Smooth muscle cell (in vitro differentiated cells): ENCODE data around the gene RYR3. TPM values are rescaled to one million over a fixed set of nuclear protein-coding genes. Genes with fewer than 3 reads are reported as not detected.

Experiments
- DNase-seq: peaks from one replicate; lab custom pipeline; 2025; ENCODE audit not compliant: unreplicated experiment; lab: John Stamatoyannopoulos, UW
- H2AFZ ChIP-seq: fragments of 200-600 bp; sonication (generic); 2 replicates; pipeline ENCODE4 v1.6.0; 2016; ENCODE audit warnings: antibody characterized with exemption, low read depth, mild to moderate bottlenecking
- H3F3A ChIP-seq: fragments of 200-600 bp; sonication (generic); 2 replicates; pipeline ENCODE4 v1.6.0; 2017; ENCODE audit warnings: antibody characterized with exemption, low read depth
- H3K27ac ChIP-seq: fragments of 200-600 bp; sonication (generic); 2 replicates; pipeline ENCODE4 v1.5.1; 2016; ENCODE audit warnings: low read depth, mild to moderate bottlenecking
- H3K27me3 ChIP-seq: fragments of 200-600 bp; sonication (generic); 2 replicates; pipeline ENCODE4 v1.6.1; 2016; ENCODE audit warnings: low read depth, mild to moderate bottlenecking
- H3K36me3 ChIP-seq: fragments of 200-600 bp; sonication (generic); 2 replicates; pipeline ENCODE4 v1.5.1; 2016; ENCODE audit warnings: low read depth
- H3K4me1 ChIP-seq: fragments of 200-600 bp; sonication (generic); 2 replicates; pipeline ENCODE4 v1.5.1; 2016; ENCODE audit warnings: low read depth
- H3K4me2 ChIP-seq: fragments of 200-600 bp; sonication (generic); 2 replicates; pipeline ENCODE4 v1.6.0; 2016; ENCODE audit warnings: mild to moderate bottlenecking
- H3K4me3 ChIP-seq: fragments of 200-600 bp; sonication (generic); 2 replicates; pipeline ENCODE4 v1.5.1; 2016; ENCODE audit warnings: mild to moderate bottlenecking
- H3K79me2 ChIP-seq: fragments of 200-600 bp; sonication (generic); 2 replicates; pipeline ENCODE4 v1.6.0; 2016; ENCODE audit warnings: low read depth, mild to moderate bottlenecking
- H3K9ac ChIP-seq: fragments of 200-600 bp; sonication (generic); 2 replicates; pipeline ENCODE4 v1.6.0; 2016; ENCODE audit warnings: low read depth
- H3K9me3 ChIP-seq: fragments of 200-600 bp; sonication (generic); replicated peaks from 2 replicates; pipeline ENCODE4 v1.5.1; 2016; ENCODE audit warnings: low read depth
- H4K20me1 ChIP-seq: fragments of 200-600 bp; sonication (generic); 2 replicates; pipeline ENCODE4 v1.6.0; 2016; ENCODE audit warnings: low read depth
- WGBS: methylation state at CpG from one replicate; pipeline ENCODE4 v1.1.7; 2016; ENCODE audit warnings: low lambda C conversion rate; 5-methylcytosine and 5-hydroxymethylcytosine counted together
- polyA plus RNA-seq: library from polyadenylated mRNA; unstranded; fragments of >200 nt; fragmentation: Nextera tagmentation; extraction: Ambion mirVana; gene quantifications from 2 replicates; pipeline ENCODE4 v1.2.1, GENCODE V29; 2016
- total RNA-seq: library from RNA; depleted of rRNA; stranded (reverse); fragments of >200 nt; gene quantifications from 2 replicates; pipeline ENCODE4 v1.2.3, GENCODE V29; 2014
- TF ChIP-seq, protein P1 (sequence below): fragments of 200-600 bp; sonication (generic); IDR thresholded peaks from 2 replicates; pipeline ENCODE4 v1.5.1; 2017; ENCODE audit warnings: borderline replicate concordance, mild to moderate bottlenecking, antibody characterized with exemption; ENCODE audit not compliant: insufficient read depth, poor library complexity, severe bottlenecking

The RYR3 gene
- total and polyA plus RNA-seq, 2 experiments from 2014 or later, result 0.23 to 6.2 TPM

DNA sequence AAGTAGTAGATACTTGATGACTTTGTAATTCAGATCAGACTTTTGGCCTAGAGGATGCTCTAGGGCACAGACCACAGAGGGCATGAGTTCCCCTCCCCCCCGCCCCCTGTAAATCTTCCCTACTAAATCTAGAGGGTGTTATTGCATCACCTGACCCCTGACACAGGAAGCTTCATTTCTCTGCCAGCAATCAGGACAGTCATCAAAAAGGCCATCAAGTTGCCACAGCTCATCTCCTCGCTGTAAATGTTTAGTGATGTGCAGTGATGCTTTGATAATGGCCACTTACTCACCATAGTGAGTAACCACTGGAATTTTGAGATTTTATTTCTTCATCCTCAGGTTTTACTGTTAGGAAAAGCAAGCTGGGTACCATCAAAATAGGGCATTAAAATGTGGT is 368.3 kb downstream of the RYR3 start:
- Histone ChIP-seq H3K9ac (no peak overlapping the region), H3F3A (no peaks in the 10 kb centered on the region), H3K27ac (no peak overlapping the region), H3K4me1 (no peaks in the 10 kb centered on the region), H3K36me3 (no peaks in the 10 kb centered on the region), H3K9me3 (no peaks in the 10 kb centered on the region), H4K20me1 (no peaks in the 10 kb centered on the region), H3K27me3 (no peaks in the 10 kb centered on the region), H3K4me2 (no peak overlapping the region), H3K4me3 (no peak overlapping the region), H2AFZ (no peak overlapping the region), H3K79me2 (no peaks in the 10 kb centered on the region)
- WGBS, result 59% methylated on average over 2 of the region's 2 CpGs
- DNase-seq, result no peak
- TF ChIP-seq, protein P1, sequence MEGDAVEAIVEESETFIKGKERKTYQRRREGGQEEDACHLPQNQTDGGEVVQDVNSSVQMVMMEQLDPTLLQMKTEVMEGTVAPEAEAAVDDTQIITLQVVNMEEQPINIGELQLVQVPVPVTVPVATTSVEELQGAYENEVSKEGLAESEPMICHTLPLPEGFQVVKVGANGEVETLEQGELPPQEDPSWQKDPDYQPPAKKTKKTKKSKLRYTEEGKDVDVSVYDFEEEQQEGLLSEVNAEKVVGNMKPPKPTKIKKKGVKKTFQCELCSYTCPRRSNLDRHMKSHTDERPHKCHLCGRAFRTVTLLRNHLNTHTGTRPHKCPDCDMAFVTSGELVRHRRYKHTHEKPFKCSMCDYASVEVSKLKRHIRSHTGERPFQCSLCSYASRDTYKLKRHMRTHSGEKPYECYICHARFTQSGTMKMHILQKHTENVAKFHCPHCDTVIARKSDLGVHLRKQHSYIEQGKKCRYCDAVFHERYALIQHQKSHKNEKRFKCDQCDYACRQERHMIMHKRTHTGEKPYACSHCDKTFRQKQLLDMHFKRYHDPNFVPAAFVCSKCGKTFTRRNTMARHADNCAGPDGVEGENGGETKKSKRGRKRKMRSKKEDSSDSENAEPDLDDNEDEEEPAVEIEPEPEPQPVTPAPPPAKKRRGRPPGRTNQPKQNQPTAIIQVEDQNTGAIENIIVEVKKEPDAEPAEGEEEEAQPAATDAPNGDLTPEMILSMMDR, result no peak

DNA sequence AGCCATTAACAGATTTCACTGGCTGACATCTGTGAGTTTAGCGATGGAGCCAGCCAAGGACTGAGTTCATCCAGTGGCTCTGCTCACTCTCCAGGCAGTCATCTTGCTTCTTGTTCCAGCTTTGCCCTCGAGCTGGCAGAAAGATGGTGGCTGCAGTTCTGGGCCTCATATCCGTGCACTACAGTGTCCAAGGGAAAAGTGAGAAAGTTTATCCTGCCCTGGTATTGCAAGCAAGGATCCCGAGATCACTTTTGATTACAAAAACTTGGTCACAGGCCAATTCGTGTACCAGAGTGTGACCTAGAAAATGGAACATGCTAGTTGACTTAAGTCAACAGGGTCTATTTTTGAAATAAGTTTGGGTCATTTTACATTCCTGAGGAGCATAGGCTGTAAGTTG is 369.6 kb downstream of the RYR3 start:
- WGBS, result 92% methylated on average over 5 of the region's 5 CpGs
- DNase-seq, result no peak
- H3K36me3 ChIP-seq, result no peaks in the 10 kb centered on the region
- H3K79me2 ChIP-seq, result no peaks in the 10 kb centered on the region
- H3K27me3 ChIP-seq, result no peaks in the 10 kb centered on the region
- TF ChIP-seq, protein P1, result no peak
- H3K9me3 ChIP-seq, result no peaks in the 10 kb centered on the region
- H2AFZ ChIP-seq, result no peak overlapping the region
- H3K4me3 ChIP-seq, result no peak overlapping the region
- H3K4me1 ChIP-seq, result no peaks in the 10 kb centered on the region
- no peak overlapping the region for H3K4me2 ChIP-seq
- H4K20me1 ChIP-seq, result no peaks in the 10 kb centered on the region
- H3K9ac ChIP-seq, result no peak overlapping the region
- H3F3A ChIP-seq, result no peaks in the 10 kb centered on the region
- H3K27ac ChIP-seq, result no peak overlapping the region

- TF ChIP-seq, protein P1, result no peak
- no peaks in the 10 kb centered on the region for H3K36me3 ChIP-seq
- no peaks in the 10 kb centered on the region for H4K20me1 ChIP-seq
- H3K4me2 ChIP-seq, result no peak overlapping the region
- no peaks in the 10 kb centered on the region for H3K9me3 ChIP-seq
- H3K9ac ChIP-seq, result no peak overlapping the region
- H3K4me3 ChIP-seq, result no peak overlapping the region
- no peak overlapping the region for H3K27ac ChIP-seq
- no peaks in the 10 kb centered on the region for H3K79me2 ChIP-seq
- WGBS, result 94% methylated on average over 12 of the region's 12 CpGs
- peaks cover 6% of the 10 kb centered on the region for H3K27me3 ChIP-seq
- no peak for DNase-seq
- no peak overlapping the region for H2AFZ ChIP-seq
- H3F3A ChIP-seq, result no peaks in the 10 kb centered on the region
- no peaks in the 10 kb centered on the region for H3K4me1 ChIP-seq
Observed at GRCh38 chr15:33693166-33693800, 382.5 kb downstream of the RYR3 start.

DNA sequence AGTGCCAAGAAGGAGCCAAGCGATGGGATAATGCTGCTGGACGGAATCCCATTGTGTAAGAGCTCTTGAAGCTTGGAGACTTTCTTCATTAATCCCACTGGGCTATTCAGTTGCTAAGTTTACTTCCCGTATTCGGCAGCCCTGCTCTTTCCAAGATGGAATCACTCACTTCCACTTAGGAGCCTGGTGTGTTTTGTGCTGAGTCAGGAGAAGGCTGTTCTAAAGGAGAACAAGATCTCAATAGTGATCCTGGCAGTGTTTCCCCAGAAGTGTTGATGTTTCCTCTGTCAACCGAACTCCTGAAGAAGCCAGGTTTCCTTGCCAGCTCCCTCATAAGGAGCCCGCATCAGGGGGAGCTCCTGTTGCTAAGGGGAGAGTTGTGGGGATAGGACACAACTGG is 387.4 kb downstream of the RYR3 start:
- H4K20me1 ChIP-seq, result no peaks in the 10 kb centered on the region
- no peak for DNase-seq
- peaks cover 6% of the 10 kb centered on the region for H3K27me3 ChIP-seq
- TF ChIP-seq, protein P1, result no peak
- no peak overlapping the region for H3K27ac ChIP-seq
- no peaks in the 10 kb centered on the region for H3F3A ChIP-seq
- H3K36me3 ChIP-seq, result no peaks in the 10 kb centered on the region
- H3K4me2 ChIP-seq, result no peak overlapping the region
- no peaks in the 10 kb centered on the region for H3K9me3 ChIP-seq
- WGBS, result 84% methylated on average over 6 of the region's 6 CpGs
- H3K4me1 ChIP-seq, result no peaks in the 10 kb centered on the region
- H2AFZ ChIP-seq, result no peak overlapping the region
- H3K79me2 ChIP-seq, result no peaks in the 10 kb centered on the region
- H3K4me3 ChIP-seq, result no peak overlapping the region
- no peak overlapping the region for H3K9ac ChIP-seq
